H9 (cell line): ENCODE data around the gene KRTAP10-8. TPM values are rescaled to one million over a fixed set of nuclear protein-coding genes. Genes with fewer than 3 reads are reported as not detected.
"Not testable (repeated sequence)": the region's sequence is repeated elsewhere in the genome, so short reads cannot be mapped to it uniquely, and the experiment has no call there.

Experiments
- DNase-seq: peaks from one replicate; pipeline ENCODE4 v3.0.0-alpha.2; 2017
- H2AFZ ChIP-seq: one replicate; pipeline ENCODE4 v1.6.1; 2013; ENCODE audit warnings: mild to moderate bottlenecking, low read length, control low read depth, moderate library complexity
- H2AK5ac ChIP-seq: 2 replicates; pipeline ENCODE4 v1.6.1; 2013; ENCODE audit warnings: low read length, control low read depth, mixed read lengths; ENCODE audit not compliant: insufficient read length
- H2BK120ac ChIP-seq: one replicate; pipeline ENCODE4 v1.6.1; 2013; ENCODE audit warnings: low read depth, mild to moderate bottlenecking, low read length, control low read depth, inconsistent platforms; ENCODE audit not compliant: poor library complexity, severe bottlenecking
- H2BK12ac ChIP-seq: 2 replicates; pipeline ENCODE4 v1.6.1; 2013; ENCODE audit warnings: low read length, control low read depth, mixed read lengths, low read depth; ENCODE audit not compliant: insufficient read length
- H2BK15ac ChIP-seq: 2 replicates; pipeline ENCODE4 v1.6.1; 2013; ENCODE audit warnings: low read depth, low read length, control low read depth
- H2BK20ac ChIP-seq: one replicate; pipeline ENCODE4 v1.6.1; 2013; ENCODE audit warnings: low read depth, mild to moderate bottlenecking, low read length, control low read depth, inconsistent platforms; ENCODE audit not compliant: poor library complexity, severe bottlenecking
- H2BK5ac ChIP-seq: 2 replicates; pipeline ENCODE4 v1.6.1; 2013; ENCODE audit warnings: low read length, control low read depth, mixed read lengths; ENCODE audit not compliant: insufficient read length
- H3K14ac ChIP-seq: 2 replicates; pipeline ENCODE4 v1.6.1; 2013; ENCODE audit warnings: low read length, control low read depth; ENCODE audit not compliant: insufficient read depth
- H3K18ac ChIP-seq: 2 replicates; pipeline ENCODE4 v1.6.1; 2013; ENCODE audit warnings: low read depth, mild to moderate bottlenecking, mixed read lengths, low read length, control low read depth; ENCODE audit not compliant: insufficient read length
- H3K23ac ChIP-seq: 2 replicates; pipeline ENCODE4 v1.6.1; 2013; ENCODE audit warnings: low read length, control low read depth, mixed read lengths, low read depth; ENCODE audit not compliant: insufficient read length
- H3K23me2 ChIP-seq: 2 replicates; pipeline ENCODE4 v1.6.1; 2013; ENCODE audit warnings: low read depth, mild to moderate bottlenecking, mixed read lengths, low read length, control low read depth; ENCODE audit not compliant: insufficient read length, poor library complexity, severe bottlenecking
- H3K27ac ChIP-seq: 2 replicates; pipeline ENCODE4 v1.5.1; 2013; ENCODE audit warnings: low read length, control low read depth, mixed read lengths, low read depth; ENCODE audit not compliant: insufficient read length
- H3K27me3 ChIP-seq: 2 replicates; pipeline ENCODE4 v1.6.1; 2013; ENCODE audit warnings: low read length, control low read depth, inconsistent platforms; ENCODE audit not compliant: insufficient read depth
- H3K4ac ChIP-seq: 2 replicates; pipeline ENCODE4 v1.6.1; 2013; ENCODE audit warnings: low read depth, mild to moderate bottlenecking, control low read depth, inconsistent platforms, low read length, moderate library complexity
- H3K4me1 ChIP-seq: 2 replicates; pipeline ENCODE4 v1.6.1; 2013; ENCODE audit warnings: low read length, control low read depth, inconsistent platforms; ENCODE audit not compliant: insufficient read depth
- H3K4me2 ChIP-seq: 2 replicates; pipeline ENCODE4 v1.6.1; 2013; ENCODE audit warnings: low read length, control low read depth, mixed read lengths; ENCODE audit not compliant: insufficient read length, insufficient read depth
- H3K56ac ChIP-seq: 2 replicates; pipeline ENCODE4 v1.6.1; 2013; ENCODE audit warnings: low read depth, mild to moderate bottlenecking, mixed read lengths, low read length, control low read depth; ENCODE audit not compliant: insufficient read length
- H3K79me1 ChIP-seq: 2 replicates; pipeline ENCODE4 v1.6.1; 2013; ENCODE audit warnings: low read depth, mild to moderate bottlenecking, moderate library complexity, low read length, control low read depth, inconsistent platforms; ENCODE audit not compliant: insufficient read depth, poor library complexity, severe bottlenecking
- H3K79me2 ChIP-seq: 2 replicates; pipeline ENCODE4 v1.6.1; 2013; ENCODE audit warnings: low read length, control low read depth, inconsistent platforms; ENCODE audit not compliant: insufficient read depth
- H3K9ac ChIP-seq: 2 replicates; pipeline ENCODE4 v1.6.1; 2013; ENCODE audit warnings: low read length, control low read depth, mixed read lengths; ENCODE audit not compliant: insufficient read length; ENCODE audit errors: extremely low read depth
- H3K9me3 ChIP-seq: one replicate; pipeline ENCODE4 v1.6.1; 2013; ENCODE audit warnings: low read depth, low read length, inconsistent platforms; ENCODE audit not compliant: control insufficient read depth
- H3T11ph ChIP-seq: one replicate; pipeline ENCODE4 v1.6.1; 2013; ENCODE audit warnings: mild to moderate bottlenecking, low read length, control low read depth, inconsistent platforms
- H4K20me1 ChIP-seq: one replicate; pipeline ENCODE4 v1.6.1; 2013; ENCODE audit not compliant: control insufficient read depth, insufficient read length, insufficient read depth
- H4K5ac ChIP-seq: 2 replicates; pipeline ENCODE4 v1.6.1; 2013; ENCODE audit warnings: low read depth, mild to moderate bottlenecking, mixed read lengths, low read length, control low read depth; ENCODE audit not compliant: insufficient read length
- H4K8ac ChIP-seq: replicated peaks from 2 replicates; pipeline ENCODE4 v1.6.1; 2013; ENCODE audit warnings: low read length, control low read depth, mixed read lengths, low read depth; ENCODE audit not compliant: insufficient read length
- H4K91ac ChIP-seq: 2 replicates; pipeline ENCODE4 v1.6.1; 2013; ENCODE audit warnings: low read depth, mild to moderate bottlenecking, moderate library complexity, mixed read lengths, low read length, control low read depth; ENCODE audit not compliant: insufficient read length
- H3K27ac Mint-ChIP-seq, 3 experiments: 2 replicates in 2 of 3; 3 replicates in 1 of 3; pipeline ENCODE4 v1.8.0; 2020 to 2021; ENCODE audit warnings: mixed read lengths in 3 of 3, mild to moderate bottlenecking in 1 of 3, moderate library complexity in 1 of 3
- H3K27me3 Mint-ChIP-seq: 2 replicates; pipeline ENCODE4 v1.8.0; 2021; ENCODE audit warnings: low read depth, mild to moderate bottlenecking, moderate library complexity, mixed read lengths
- H3K36me3 Mint-ChIP-seq, 3 experiments: 2 replicates in 2 of 3; 3 replicates in 1 of 3; pipeline ENCODE4 v1.8.0; 2020 to 2021; ENCODE audit warnings: low read depth in 3 of 3, mixed read lengths in 3 of 3; ENCODE audit not compliant: insufficient read depth in 1 of 3
- H3K4me1 Mint-ChIP-seq, 2 experiments: 2 replicates each; pipeline ENCODE4 v1.8.0; 2020; ENCODE audit warnings: mixed read lengths in 2 of 2
- H3K4me3 Mint-ChIP-seq, 2 experiments: 2 replicates in 1 of 2; 3 replicates in 1 of 2; pipeline ENCODE4 v1.8.0; 2020 to 2021; ENCODE audit warnings: mild to moderate bottlenecking in 2 of 2, mixed read lengths in 2 of 2, moderate library complexity in 1 of 2
- H3K9me3 Mint-ChIP-seq, 2 experiments: 2 replicates in 1 of 2; 3 replicates in 1 of 2; pipeline ENCODE4 v1.8.0; 2020; ENCODE audit warnings: mild to moderate bottlenecking in 2 of 2, mixed read lengths in 2 of 2, moderate library complexity in 1 of 2
- WGBS: extraction: QIAGEN DNeasy Blood & Tissue Kit; methylation state at CpG from one replicate; pipeline ENCODE4 v1.1.7; 2013; ENCODE audit warnings: missing lambda C conversion rate, low lambda C conversion rate, mixed read lengths; ENCODE audit not compliant: insufficient read length; ENCODE audit errors: extremely low coverage; 5-methylcytosine and 5-hydroxymethylcytosine counted together
- total RNA-seq: library from RNA; stranded (reverse); gene quantifications from 2 replicates; pipeline ENCODE4 v1.2.1, GENCODE V29; 2021
- TF ChIP-seq, protein P1 (sequence below): fragments of 200-600 bp; sonication (generic); conservative IDR thresholded peaks from 3 replicates; pipeline ENCODE4 v1.8.0; 2021; ENCODE audit warnings: antibody characterized with exemption, mild to moderate bottlenecking

KRTAP10-8 gene
- total RNA-seq, 1 experiment from 2014 or later = not detected

DNA sequence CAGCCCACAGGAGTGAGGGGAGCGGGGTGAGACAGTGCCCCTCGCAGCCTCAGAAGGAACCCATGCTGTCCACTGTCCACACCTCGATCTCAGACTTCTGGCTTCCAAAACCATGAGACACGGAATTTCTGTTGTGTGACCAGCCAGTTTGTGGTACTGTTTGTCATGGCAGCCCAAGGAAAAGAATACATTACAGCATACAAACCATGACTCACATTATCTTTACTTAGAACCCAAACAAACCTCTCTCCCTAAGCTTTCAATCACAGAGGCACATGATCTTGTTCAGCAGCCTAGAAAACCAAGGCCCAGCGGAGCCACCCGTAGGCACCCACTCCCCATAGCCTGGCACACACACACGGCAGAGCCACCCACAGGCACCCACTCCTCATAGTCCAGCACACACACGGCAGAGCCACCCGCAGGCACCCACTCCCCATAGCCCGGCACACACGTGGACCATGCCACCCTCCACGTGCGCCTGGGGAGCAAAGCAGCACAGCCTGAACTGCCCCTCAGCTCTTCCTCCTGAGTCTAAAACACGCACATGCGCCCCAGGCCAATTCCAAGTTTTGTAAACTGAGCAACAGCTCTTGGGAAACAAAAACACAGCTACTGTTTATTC is 38.8 kb upstream of the KRTAP10-8 start:
- no peaks in the 10 kb centered on the region for H3K9me3 ChIP-seq
- no peaks in the 10 kb centered on the region for H3K27me3 ChIP-seq
- H3K27me3 Mint-ChIP-seq = peaks cover 23% of the 10 kb centered on the region
- H3K27ac Mint-ChIP-seq = no peak overlapping the region; a peak in 1 of 7 replicates
- no peak overlapping the region for H2AK5ac ChIP-seq
- no peaks in the 10 kb centered on the region for H3K4me1 ChIP-seq
- no peaks in the 10 kb centered on the region for H3K79me2 ChIP-seq
- H2BK20ac ChIP-seq = no peak overlapping the region
- H3K23ac ChIP-seq = no peak overlapping the region
- no peak overlapping the region for H3T11ph ChIP-seq
- no peak overlapping the region for H3K4ac ChIP-seq
- H4K5ac ChIP-seq = no peak overlapping the region
- TF ChIP-seq, protein P1, sequence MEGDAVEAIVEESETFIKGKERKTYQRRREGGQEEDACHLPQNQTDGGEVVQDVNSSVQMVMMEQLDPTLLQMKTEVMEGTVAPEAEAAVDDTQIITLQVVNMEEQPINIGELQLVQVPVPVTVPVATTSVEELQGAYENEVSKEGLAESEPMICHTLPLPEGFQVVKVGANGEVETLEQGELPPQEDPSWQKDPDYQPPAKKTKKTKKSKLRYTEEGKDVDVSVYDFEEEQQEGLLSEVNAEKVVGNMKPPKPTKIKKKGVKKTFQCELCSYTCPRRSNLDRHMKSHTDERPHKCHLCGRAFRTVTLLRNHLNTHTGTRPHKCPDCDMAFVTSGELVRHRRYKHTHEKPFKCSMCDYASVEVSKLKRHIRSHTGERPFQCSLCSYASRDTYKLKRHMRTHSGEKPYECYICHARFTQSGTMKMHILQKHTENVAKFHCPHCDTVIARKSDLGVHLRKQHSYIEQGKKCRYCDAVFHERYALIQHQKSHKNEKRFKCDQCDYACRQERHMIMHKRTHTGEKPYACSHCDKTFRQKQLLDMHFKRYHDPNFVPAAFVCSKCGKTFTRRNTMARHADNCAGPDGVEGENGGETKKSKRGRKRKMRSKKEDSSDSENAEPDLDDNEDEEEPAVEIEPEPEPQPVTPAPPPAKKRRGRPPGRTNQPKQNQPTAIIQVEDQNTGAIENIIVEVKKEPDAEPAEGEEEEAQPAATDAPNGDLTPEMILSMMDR = no peak
- H4K20me1 ChIP-seq = no peaks in the 10 kb centered on the region
- no peak overlapping the region for H3K4me3 Mint-ChIP-seq
- H3K23me2 ChIP-seq = no peaks in the 10 kb centered on the region
- DNase-seq = no peak
- H2BK120ac ChIP-seq = no peak overlapping the region
- H3K4me1 Mint-ChIP-seq = peaks cover 5 to 12% of the 10 kb centered on the region in 2 experiments
- no peak overlapping the region for H3K4me2 ChIP-seq
- no peak overlapping the region for H4K91ac ChIP-seq
- WGBS = no CpG with 5 or more reads among the region's 15 CpGs
- no peak overlapping the region for H3K9ac ChIP-seq
- H3K27ac ChIP-seq = no peak overlapping the region
- no peak overlapping the region for H3K56ac ChIP-seq
- H3K79me1 ChIP-seq = no peaks in the 10 kb centered on the region
- no peak overlapping the region for H2AFZ ChIP-seq
- no peak overlapping the region for H3K18ac ChIP-seq
- no peak overlapping the region for H3K14ac ChIP-seq
- H2BK12ac ChIP-seq = no peak overlapping the region
- no peak overlapping the region for H4K8ac ChIP-seq
- H3K9me3 Mint-ChIP-seq = peaks cover 33 to 34% of the 10 kb centered on the region in 2 experiments
- no peak overlapping the region for H2BK5ac ChIP-seq
- H2BK15ac ChIP-seq = no peak overlapping the region
- peaks cover 3 to 35% (median 15%) of the 10 kb centered on the region in 3 experiments; a peak in 5 of 7 replicates for H3K36me3 Mint-ChIP-seq

DNA sequence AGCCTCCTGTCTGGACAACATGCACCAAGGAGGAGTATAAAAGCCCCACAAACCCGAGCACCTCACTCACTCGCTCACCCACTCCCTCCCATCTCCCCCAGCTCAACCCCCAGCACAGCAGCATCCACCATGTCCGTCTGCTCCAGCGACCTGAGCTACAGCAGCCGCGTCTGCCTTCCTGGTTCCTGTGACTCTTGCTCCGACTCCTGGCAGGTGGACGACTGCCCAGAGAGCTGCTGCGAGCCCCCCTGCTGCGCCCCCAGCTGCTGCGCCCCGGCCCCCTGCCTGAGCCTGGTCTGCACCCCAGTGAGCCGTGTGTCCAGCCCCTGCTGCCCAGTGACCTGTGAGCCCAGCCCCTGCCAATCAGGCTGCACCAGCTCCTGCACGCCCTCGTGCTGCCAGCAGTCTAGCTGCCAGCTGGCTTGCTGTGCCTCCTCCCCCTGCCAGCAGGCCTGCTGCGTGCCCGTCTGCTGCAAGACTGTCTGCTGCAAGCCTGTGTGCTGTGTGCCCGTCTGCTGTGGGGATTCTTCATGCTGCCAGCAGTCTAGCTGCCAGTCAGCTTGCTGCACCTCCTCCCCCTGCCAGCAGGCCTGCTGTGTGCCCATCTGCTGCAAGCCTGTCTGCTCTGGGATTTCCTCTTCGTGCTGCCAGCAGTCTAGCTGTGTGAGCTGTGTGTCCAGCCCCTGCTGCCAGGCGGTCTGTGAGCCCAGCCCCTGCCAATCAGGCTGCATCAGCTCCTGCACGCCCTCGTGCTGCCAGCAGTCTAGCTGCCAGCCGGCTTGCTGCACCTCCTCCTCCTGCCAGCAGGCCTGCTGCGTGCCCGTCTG is 38.0 kb upstream of the KRTAP10-8 start, which contains the start of gene KRTAP10-4:
Gene KRTAP10-4, plus strand, starts transcription at position 100 of the 827 bp plus-strand sequence. Its CDS starts 30 bp downstream, at position 130.
- H3K27ac Mint-ChIP-seq = not testable (repeated sequence)
- WGBS = no CpG with 5 or more reads among the region's 25 CpGs
- H3K27me3 Mint-ChIP-seq = peaks cover 23% of the 10 kb centered on the region

More for the DNA sequence above, 38.0 kb upstream of the KRTAP10-8 start, which contains the start of gene KRTAP10-4:
- H3K18ac ChIP-seq, H3K9me3 ChIP-seq, H3K79me1 ChIP-seq, DNase-seq, H2BK120ac ChIP-seq, H3K56ac ChIP-seq, H3K79me2 ChIP-seq, H2BK15ac ChIP-seq, H3K4me3 Mint-ChIP-seq, H4K91ac ChIP-seq, H2AFZ ChIP-seq, H4K8ac ChIP-seq, H2AK5ac ChIP-seq, H2BK20ac ChIP-seq, H2BK12ac ChIP-seq, H4K20me1 ChIP-seq, H3K23ac ChIP-seq, H3K4me2 ChIP-seq, H3K27ac ChIP-seq, H3K9ac ChIP-seq, H3K4ac ChIP-seq, H4K5ac ChIP-seq, H3K4me1 ChIP-seq, H3K23me2 ChIP-seq, H3K27me3 ChIP-seq, H3K14ac ChIP-seq, H2BK5ac ChIP-seq, H3T11ph ChIP-seq: not testable (repeated sequence)
- Mint-ChIP-seq H3K36me3 (peaks cover 3 to 35% (median 15%) of the 10 kb centered on the region in 3 experiments; a peak in 5 of 7 replicates), H3K9me3 (peaks cover 33 to 35% of the 10 kb centered on the region in 2 experiments), H3K4me1 (peaks cover 5 to 12% of the 10 kb centered on the region in 2 experiments)
